ENCODE measurements around the gene ALOX15.
"Not testable (repeated sequence)": the region's sequence is repeated elsewhere in the genome, so short reads cannot be mapped to it uniquely, and the experiment has no call there.

ALOX15 gene

DNA sequence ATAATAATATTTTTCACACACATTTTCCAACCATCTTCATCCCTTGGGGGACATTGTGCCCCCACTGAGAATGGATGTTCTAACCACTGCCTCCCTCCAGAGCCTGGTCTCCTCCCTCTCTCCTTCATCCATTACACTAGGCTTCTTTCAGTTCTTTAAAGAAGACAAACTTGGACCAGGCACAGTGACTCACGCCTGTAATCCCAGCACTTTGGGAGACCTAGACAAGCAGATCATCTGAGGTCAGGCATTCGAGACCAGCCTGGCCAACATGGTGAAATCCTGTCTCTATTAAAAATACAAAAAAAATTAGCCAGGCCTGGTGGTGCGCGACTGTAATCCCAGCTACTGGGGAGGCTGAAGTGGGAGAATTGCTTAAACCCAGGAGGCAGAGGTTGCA lies 6.5 kb downstream of the ALOX15 start:
- H3K4me3 ChIP-seq (ENCODE audit: low read depth, low read length), result no peak overlapping the region
- TF ChIP-seq CTCF (IDR thresholded peaks at IDR 0.05; ENCODE audit: low read depth, low read length), result no peak

GRCh38 chr17:4633643-4634042 lies 7.8 kb downstream of the ALOX15 start:
- no peak overlapping the region for H3K4me3 ChIP-seq (ENCODE audit: low read depth, low read length)
- TF ChIP-seq CTCF (IDR thresholded peaks at IDR 0.05; ENCODE audit: low read depth, low read length), result no peak

GRCh38 chr17:4632581-4632920 lies 8.9 kb downstream of the ALOX15 start:
- H3K4me3 ChIP-seq (ENCODE audit: low read depth, low read length), result no peak overlapping the region
- no peak for TF ChIP-seq CTCF (IDR thresholded peaks at IDR 0.05; ENCODE audit: low read depth, low read length)

DNA sequence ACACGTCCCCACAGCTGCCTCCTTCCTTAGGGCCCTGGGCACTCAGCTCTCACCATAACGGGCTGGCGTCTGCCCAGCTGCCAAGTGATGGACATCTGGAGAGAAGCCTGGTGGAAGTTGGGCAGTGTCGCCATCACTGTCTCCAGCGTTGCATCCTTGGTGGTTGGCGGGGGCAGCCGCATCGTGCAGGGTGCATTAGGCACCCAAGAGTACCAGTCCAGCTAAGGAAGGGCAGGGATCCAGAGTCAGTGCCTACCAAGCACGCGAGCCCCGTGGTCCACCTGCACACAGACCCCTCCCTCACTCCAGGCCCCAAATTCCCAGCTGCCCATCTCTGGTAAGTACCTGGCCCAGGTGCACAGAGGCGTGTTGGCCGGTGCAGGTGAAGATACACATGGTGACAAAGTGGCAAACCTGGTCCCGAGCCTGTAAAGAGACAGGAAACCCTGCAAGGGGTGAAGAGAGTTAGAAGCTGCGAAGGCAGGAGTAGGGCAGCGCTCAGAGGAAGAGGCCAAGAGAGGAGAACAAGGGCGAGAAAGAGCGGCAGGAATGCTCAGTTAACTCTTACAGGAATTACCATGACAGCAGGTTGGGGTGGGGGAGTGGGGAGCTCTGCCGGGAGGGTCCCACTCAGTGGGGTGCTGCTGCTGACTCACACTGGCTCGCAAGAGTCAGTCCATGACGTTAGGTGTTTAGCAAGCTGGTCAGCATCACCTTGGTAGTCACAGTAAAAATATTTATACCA lies 9.5 kb downstream of the ALOX15 start:
- no peak for TF ChIP-seq CTCF (IDR thresholded peaks at IDR 0.05; ENCODE audit: low read depth, low read length)
- H3K4me3 ChIP-seq (ENCODE audit: low read depth, low read length), result no peak overlapping the region

DNA sequence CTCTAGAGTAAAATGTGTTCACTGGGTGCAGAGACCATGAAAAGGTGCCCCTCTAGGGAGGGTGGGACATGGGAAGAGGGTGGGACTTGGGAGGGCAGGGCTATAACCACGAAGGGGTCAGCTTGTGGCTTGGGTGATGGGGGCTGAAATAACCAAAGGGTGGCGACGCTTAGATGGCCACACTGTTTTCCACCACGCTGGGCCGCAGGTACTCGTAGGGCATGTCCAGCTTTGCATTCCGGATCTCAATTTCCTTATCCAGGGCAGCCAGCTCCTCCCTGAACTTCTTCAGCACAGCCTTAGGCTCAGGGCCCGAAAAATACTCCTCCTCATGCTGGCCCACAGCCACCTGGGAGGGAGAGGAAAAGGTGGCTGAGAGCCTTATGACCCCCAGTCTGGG lies 10.0 kb downstream of the ALOX15 start:
- TF ChIP-seq CTCF (IDR thresholded peaks at IDR 0.05; ENCODE audit: low read depth, low read length), result no peak
- H3K4me3 ChIP-seq (ENCODE audit: low read depth, low read length), result no peak overlapping the region

GRCh38 chr17:4626734-4627256 lies 14.7 kb downstream of the ALOX15 start:
- H3K4me3 ChIP-seq (ENCODE audit: low read depth, low read length), result no peak overlapping the region
- no peak for TF ChIP-seq CTCF (IDR thresholded peaks at IDR 0.05; ENCODE audit: low read depth, low read length)

DNA sequence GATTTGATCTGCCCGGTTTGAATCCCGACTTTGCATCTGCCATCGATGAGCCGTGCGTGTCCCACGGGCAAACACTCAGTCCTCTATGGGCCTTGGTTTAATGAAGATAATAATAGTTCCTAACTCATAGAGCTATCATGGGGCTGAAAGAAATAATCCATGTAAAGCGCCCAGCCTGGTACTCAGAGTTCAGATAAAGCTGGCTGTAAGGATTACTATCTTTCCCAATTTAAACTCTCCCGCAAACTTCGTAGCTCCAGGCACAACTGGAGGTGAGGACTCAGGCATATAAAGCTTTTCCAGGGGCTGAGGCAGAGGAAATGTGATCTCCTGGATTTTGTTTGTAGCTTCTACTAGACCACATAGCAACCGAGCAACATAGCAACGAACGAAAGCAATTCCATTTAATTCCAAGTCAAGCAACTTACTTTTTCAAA lies 16.3 kb downstream of the ALOX15 start:
- H3K4me3 ChIP-seq (ENCODE audit: low read depth, low read length), result no peak overlapping the region
- no peak for TF ChIP-seq CTCF (IDR thresholded peaks at IDR 0.05; ENCODE audit: low read depth, low read length)

GRCh38 chr17:4624451-4624911 lies 17.0 kb downstream of the ALOX15 start:
- H3K4me3 ChIP-seq (ENCODE audit: low read depth, low read length), result not testable (repeated sequence)
